ENCODE data around the gene EID1. TPM values are rescaled to one million over a fixed set of nuclear protein-coding genes. Genes with fewer than 3 reads are reported as not detected.

EID1 gene
- total RNA-seq, 4 donors from 2014 or later = 110 to 146 (median 135) TPM

GRCh38 chr15:48875241-48875960, 2.5 kb upstream of the EID1 start:
- no peaks in the 10 kb centered on the region for H3K27me3 ChIP-seq
- in situ Hi-C loops (cut with MboI; ENCODE audit: low sequenced_read_pairs in 4 of 4) (no loop called here), intact Hi-C loops (cut with DNase I; ENCODE audit: low total_unique reads) (loop anchor here (5.0 kb wide), 2 partner anchors 172 to 282 kb away; partner anchors contain the start of genes COPS2 and SECISBP2L)
- H3K36me3 ChIP-seq = no peaks in the 10 kb centered on the region
- H3K9me3 ChIP-seq = no peaks in the 10 kb centered on the region
- H3K4me3 ChIP-seq = no peak overlapping the region
- no peak for DNase-seq
- peaks cover 18 to 19% of the 10 kb centered on the region in 2 donors for H3K4me1 ChIP-seq
- ATAC-seq = no peak
- H3K27ac ChIP-seq = no peak overlapping the region
- no peak for TF ChIP-seq CTCF (IDR thresholded peaks at IDR 0.05 in 4 of 5, conservative IDR thresholded peaks at IDR 0.05 in 1 of 5)

- no peak overlapping the region for H3K4me3 ChIP-seq
- no peaks in the 10 kb centered on the region for H3K36me3 ChIP-seq
- no peaks in the 10 kb centered on the region for H3K9me3 ChIP-seq
- in situ Hi-C loops (cut with MboI; ENCODE audit: low sequenced_read_pairs in 4 of 4) = no loop called here
- intact Hi-C loops (cut with DNase I; ENCODE audit: low total_unique reads) = loop anchor here (5.0 kb wide), 2 partner anchors 171 to 281 kb away; partner anchors contain the start of genes COPS2 and SECISBP2L
- no peaks in the 10 kb centered on the region for H3K27me3 ChIP-seq
- no peak overlapping the region for H3K27ac ChIP-seq
- DNase-seq (no peak), ATAC-seq (no peak)
- peaks cover 18 to 19% of the 10 kb centered on the region in 2 donors for H3K4me1 ChIP-seq
- TF ChIP-seq CTCF (IDR thresholded peaks at IDR 0.05 in 4 of 5, conservative IDR thresholded peaks at IDR 0.05 in 1 of 5) (no peak), POLR2A (IDR thresholded peaks at IDR 0.05) (no peak)
Observed at GRCh38 chr15:48876057-48876456, 1.9 kb upstream of the EID1 start.

- Histone ChIP-seq H3K27ac (no peak overlapping the region), H3K36me3 (no peaks in the 10 kb centered on the region), H3K4me3 (no peak overlapping the region), H3K4me1 (peaks cover 18 to 19% of the 10 kb centered on the region in 2 donors), H3K27me3 (no peaks in the 10 kb centered on the region), H3K9me3 (no peaks in the 10 kb centered on the region)
- TF ChIP-seq POLR2A (IDR thresholded peaks at IDR 0.05) = no peak
- no peak for TF ChIP-seq CTCF (IDR thresholded peaks at IDR 0.05 in 4 of 5, conservative IDR thresholded peaks at IDR 0.05 in 1 of 5)
- DNase-seq (no peak), ATAC-seq (no peak)
- in situ Hi-C loops (cut with MboI; ENCODE audit: low sequenced_read_pairs in 4 of 4) (no loop called here), intact Hi-C loops (cut with DNase I; ENCODE audit: low total_unique reads) (no loop called here)
Observed at GRCh38 chr15:48880070-48880634, 2.2 kb downstream of the EID1 start.

GRCh38 chr15:48883699-48884098, 5.8 kb downstream of the EID1 start:
- no peaks in the 10 kb centered on the region for H3K9me3 ChIP-seq

More at GRCh38 chr15:48883699-48884098, 5.8 kb downstream of the EID1 start:
- Histone ChIP-seq H3K4me1 (peaks cover 14 to 16% of the 10 kb centered on the region in 2 donors), H3K27ac (no peak overlapping the region), H3K27me3 (no peaks in the 10 kb centered on the region), H3K36me3 (no peaks in the 10 kb centered on the region), H3K4me3 (no peak overlapping the region)
- DNase-seq (no peak), ATAC-seq (no peak)
- TF ChIP-seq POLR2A (IDR thresholded peaks at IDR 0.05) = no peak
- TF ChIP-seq CTCF (IDR thresholded peaks at IDR 0.05 in 4 of 5, conservative IDR thresholded peaks at IDR 0.05 in 1 of 5) = no peak
- in situ Hi-C loops (cut with MboI; ENCODE audit: low sequenced_read_pairs in 4 of 4) (no loop called here), intact Hi-C loops (cut with DNase I; ENCODE audit: low total_unique reads) (no loop called here)
